Measurements from ENCODE around the gene PSME3IP1.

PSME3IP1 gene

GRCh38 chr16:57167953-57168352, 17.9 kb downstream of the PSME3IP1 start:
- DNase-seq (ENCODE audit: low read depth in 2 of 2): no peak

- DNase-seq (ENCODE audit: low read depth in 2 of 2): no peak
These were observed 18.3 kb downstream of the PSME3IP1 start for GRCh38 chr16:57167538-57167937.

GRCh38 chr16:57166951-57167350, 18.9 kb downstream of the PSME3IP1 start:
- DNase-seq (ENCODE audit: low read depth in 2 of 2): no peak

- no peak for DNase-seq (ENCODE audit: low read depth in 2 of 2)
These were observed 19.4 kb downstream of the PSME3IP1 start for GRCh38 chr16:57166451-57166850.

GRCh38 chr16:57165938-57166337, 19.9 kb downstream of the PSME3IP1 start:
- DNase-seq (ENCODE audit: low read depth in 2 of 2): no peak

- DNase-seq (ENCODE audit: low read depth in 2 of 2): no peak
These were observed 20.4 kb downstream of the PSME3IP1 start for GRCh38 chr16:57165483-57165882.

- no peak for DNase-seq (ENCODE audit: low read depth in 2 of 2)
These were observed 22.0 kb downstream of the PSME3IP1 start for GRCh38 chr16:57163842-57164241.

- DNase-seq (ENCODE audit: low read depth in 2 of 2): no peak
These were observed 26.4 kb downstream of the PSME3IP1 start for GRCh38 chr16:57159447-57159846.

- DNase-seq (ENCODE audit: low read depth in 2 of 2): no peak
These were observed 28.3 kb downstream of the PSME3IP1 start for GRCh38 chr16:57157533-57157932.

- DNase-seq (ENCODE audit: low read depth in 2 of 2): no peak
These were observed 29.5 kb downstream of the PSME3IP1 start for GRCh38 chr16:57156351-57156703.

GRCh38 chr16:57155702-57156350, 30.0 kb downstream of the PSME3IP1 start:
- no peak for DNase-seq (ENCODE audit: low read depth in 2 of 2)

GRCh38 chr16:57153841-57154240, 32.0 kb downstream of the PSME3IP1 start:
- DNase-seq (ENCODE audit: low read depth in 2 of 2): no peak

- DNase-seq (ENCODE audit: low read depth in 2 of 2): no peak
These were observed 33.4 kb downstream of the PSME3IP1 start for GRCh38 chr16:57152096-57153093.

- DNase-seq (ENCODE audit: low read depth in 2 of 2): no peak
These were observed 34.5 kb downstream of the PSME3IP1 start for GRCh38 chr16:57151369-57151768.

- DNase-seq (ENCODE audit: low read depth in 2 of 2): no peak
These were observed 35.0 kb downstream of the PSME3IP1 start for GRCh38 chr16:57150682-57151330.

GRCh38 chr16:57149391-57149790, 36.4 kb downstream of the PSME3IP1 start:
- DNase-seq (ENCODE audit: low read depth in 2 of 2): no peak

GRCh38 chr16:57148481-57148880, 37.4 kb downstream of the PSME3IP1 start:
- DNase-seq (ENCODE audit: low read depth in 2 of 2): no peak

GRCh38 chr16:57147381-57148221, 38.2 kb downstream of the PSME3IP1 start:
- no peak for DNase-seq (ENCODE audit: low read depth in 2 of 2)

GRCh38 chr16:57146735-57147134, 39.1 kb downstream of the PSME3IP1 start:
- no peak for DNase-seq (ENCODE audit: low read depth in 2 of 2)

- no peak for DNase-seq (ENCODE audit: low read depth in 2 of 2)
These were observed 39.7 kb downstream of the PSME3IP1 start for GRCh38 chr16:57146040-57146647.

Data from stimulated activated CD4-positive, alpha-beta T cell treated with anti-CD3 and anti-CD28 coated beads, Interleukin-12 subunit alpha, Interleukin-12 subunit beta, amount 100 ng/mL, for 24 hours (primary cell).